Measurements from ENCODE around the gene EREG.

DNA sequence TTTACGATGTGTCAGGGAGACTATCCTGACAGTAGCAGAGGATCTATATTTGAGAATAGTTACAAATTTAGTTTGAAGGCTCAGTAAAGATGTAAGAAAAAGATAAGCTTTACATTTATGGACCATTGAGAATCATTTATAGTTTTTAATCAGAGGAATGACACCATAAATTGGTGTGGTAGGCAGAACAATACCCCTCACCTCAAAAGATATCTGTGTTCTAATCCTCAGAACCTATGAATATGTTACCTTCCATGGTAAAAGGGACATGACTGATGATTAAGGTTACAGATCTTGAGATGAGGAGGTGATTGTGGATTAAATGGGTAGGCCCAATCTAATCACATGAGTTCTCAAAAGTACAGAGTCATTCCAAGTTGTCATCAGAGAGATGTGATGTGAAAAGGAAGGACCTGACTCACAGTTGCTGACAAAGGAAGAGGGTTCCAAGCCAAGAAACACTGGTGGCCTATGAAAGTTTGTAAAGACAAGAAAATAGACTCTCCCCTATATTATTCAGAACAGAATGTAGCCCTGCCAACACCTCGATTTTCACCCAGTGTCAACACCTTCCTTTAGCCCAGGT, 27.0 kb downstream of the EREG start:
- TF ChIP-seq POLR2A (IDR thresholded peaks at IDR 0.05): no peak
- no peak for TF ChIP-seq POLR2AphosphoS5 (IDR thresholded peaks at IDR 0.05)
- TF ChIP-seq CTCF (IDR thresholded peaks at IDR 0.05): no peak
